T-helper 1 cell (primary cell): ENCODE data around the gene ACMSD.
A peak's percentile ranks its signal among the peaks of the same experiment; 100 is the strongest.

Experiments used
- DNase-seq, 5 donors: peaks; one replicate each; pipeline ENCODE4 v3.0.0-alpha.2; 2012 to 2020

Gene ACMSD

GRCh38 chr2:134910763-134911399 is 72.5 kb downstream of the ACMSD start:
- DNase-seq = no peak

- no peak for DNase-seq
Observed at GRCh38 chr2:134911400-134911785, 73.0 kb downstream of the ACMSD start.

GRCh38 chr2:134912361-134912760 is 73.9 kb downstream of the ACMSD start:
- DNase-seq = no peak

GRCh38 chr2:134917360-134917865 is 79.0 kb downstream of the ACMSD start:
- DNase-seq = peak in 1 of 5 donors; percentile 1

- DNase-seq = peak; percentile 79 to 94 (median 84)
Observed at GRCh38 chr2:134917888-134918525, 79.6 kb downstream of the ACMSD start.

GRCh38 chr2:134918526-134919340 is 80.3 kb downstream of the ACMSD start, which contains the start of gene CCNT2:
CCNT2 (plus strand) TSS chr2:134918822; CDS start chr2:134918855, 33 bp downstream.
- DNase-seq = peak; percentile 99 to 100 (median 99)

GRCh38 chr2:134919341-134920210 is 81.2 kb downstream of the ACMSD start:
- peak; percentile 9 to 53 (median 21) for DNase-seq

GRCh38 chr2:134924912-134925311 is 86.5 kb downstream of the ACMSD start:
- no peak for DNase-seq

- DNase-seq = no peak
Observed at GRCh38 chr2:134926231-134926931, 88.0 kb downstream of the ACMSD start.

GRCh38 chr2:134927195-134927594 is 88.8 kb downstream of the ACMSD start:
- no peak for DNase-seq

GRCh38 chr2:134932864-134933526 is 94.6 kb downstream of the ACMSD start:
- DNase-seq = no peak

GRCh38 chr2:134933732-134934131 is 95.3 kb downstream of the ACMSD start:
- no peak for DNase-seq

- no peak for DNase-seq
Observed at GRCh38 chr2:134934150-134934549, 95.7 kb downstream of the ACMSD start.

- no peak for DNase-seq
Observed at GRCh38 chr2:134934641-134935040, 96.2 kb downstream of the ACMSD start.

GRCh38 chr2:134936691-134937090 is 98.3 kb downstream of the ACMSD start:
- no peak for DNase-seq

GRCh38 chr2:134943540-134943939 is 105.1 kb downstream of the ACMSD start:
- no peak for DNase-seq

- no peak for DNase-seq
Observed at GRCh38 chr2:134944975-134945374, 106.6 kb downstream of the ACMSD start.

- no peak for DNase-seq
Observed at GRCh38 chr2:134946073-134946472, 107.7 kb downstream of the ACMSD start.

GRCh38 chr2:134949981-134950708 is 111.7 kb downstream of the ACMSD start:
- DNase-seq = no peak

GRCh38 chr2:134950886-134951285 is 112.5 kb downstream of the ACMSD start:
- no peak for DNase-seq
